Testis (tissue), 2 donors: ENCODE results near the gene OTUB1.

Experiments used
- CTCF ChIP-seq, 3 experiments: fragments of 450-650 bp in 2 of 3; fragments of 200-600 bp in 1 of 3; sonication (generic) in 1 of 3; IDR thresholded peaks; one replicate each; pipeline ENCODE4 v1.5.1; 2016 to 2019; ENCODE audit warnings: antibody characterized with exemption in 3 of 3, mild to moderate bottlenecking in 2 of 3, moderate library complexity in 1 of 3
- POLR2A ChIP-seq: fragments of 450-650 bp; IDR thresholded peaks from one replicate; pipeline ENCODE4 v1.6.1; 2017; ENCODE audit warnings: antibody characterized with exemption, mild to moderate bottlenecking, moderate library complexity

- TF ChIP-seq CTCF (IDR thresholded peaks at IDR 0.05) (peak; percentile 32 to 67 (median 47)), POLR2A (no peak)
These were observed 21.5 kb downstream of the OTUB1 start for GRCh38 chr11:64007629-64008282.
